Stimulated activated CD4-positive, alpha-beta T cell treated with anti-CD3 and anti-CD28 coated beads, TNF-alpha, amount 100 ng/mL, for 48 hours (primary cell): ENCODE data around the gene MFF.
"Not testable (repeated sequence)": the region's sequence is repeated elsewhere in the genome, so short reads cannot be mapped to it uniquely, and the experiment has no call there.

ENCODE experiments used
- DNase-seq, 3 donors: peaks; one replicate each; pipeline ENCODE4 v3.0.0-alpha.2; 2020; ENCODE audit warnings: low read depth in 3 of 3

MFF gene

GRCh38 chr2:227335713-227336112 lies 10.7 kb downstream of the MFF start:
- no peak for DNase-seq

DNA sequence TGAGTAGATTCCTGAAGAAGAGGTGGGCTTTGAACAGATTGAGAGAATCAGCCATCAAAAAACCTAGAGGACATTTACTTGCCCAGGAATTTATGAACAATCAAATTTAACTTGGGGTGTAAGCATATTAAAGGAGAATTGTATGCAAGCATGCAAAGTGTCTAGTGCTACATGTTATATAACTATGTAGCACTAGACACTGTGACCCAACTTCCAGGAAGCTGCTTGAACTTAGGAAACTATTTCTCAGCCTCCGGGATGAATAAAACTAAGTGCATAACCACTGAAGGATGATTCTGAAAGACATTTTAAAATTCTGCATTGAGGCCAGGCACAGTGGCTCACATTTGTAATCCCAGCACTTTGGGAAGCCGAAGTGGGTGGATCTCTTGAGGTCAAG lies 12.4 kb downstream of the MFF start:
- no peak for DNase-seq

DNA sequence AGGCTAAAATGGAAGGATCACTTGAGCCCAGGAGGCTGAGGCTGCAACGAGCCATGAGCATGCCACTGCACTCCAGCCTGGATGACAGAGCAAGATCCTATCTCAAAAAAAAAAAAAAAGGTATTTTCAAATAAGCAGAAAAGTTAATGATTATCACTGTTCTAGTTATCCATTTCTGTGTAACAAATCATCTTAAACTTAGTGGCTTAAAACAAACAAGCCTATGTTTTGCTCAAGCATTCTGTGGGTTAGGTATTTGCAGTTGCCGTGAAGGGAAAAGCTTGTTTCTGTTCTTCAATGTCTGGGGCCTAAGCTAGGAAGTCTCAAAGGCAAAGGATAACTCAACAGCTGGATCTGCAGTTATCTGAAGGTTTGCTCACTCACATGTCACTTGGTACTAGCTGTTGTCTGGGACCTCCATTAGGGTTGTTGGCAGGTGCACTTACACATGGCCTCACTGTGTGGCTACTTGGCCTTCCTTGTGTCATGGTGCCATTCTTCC lies 14.1 kb downstream of the MFF start:
- DNase-seq = no peak

DNA sequence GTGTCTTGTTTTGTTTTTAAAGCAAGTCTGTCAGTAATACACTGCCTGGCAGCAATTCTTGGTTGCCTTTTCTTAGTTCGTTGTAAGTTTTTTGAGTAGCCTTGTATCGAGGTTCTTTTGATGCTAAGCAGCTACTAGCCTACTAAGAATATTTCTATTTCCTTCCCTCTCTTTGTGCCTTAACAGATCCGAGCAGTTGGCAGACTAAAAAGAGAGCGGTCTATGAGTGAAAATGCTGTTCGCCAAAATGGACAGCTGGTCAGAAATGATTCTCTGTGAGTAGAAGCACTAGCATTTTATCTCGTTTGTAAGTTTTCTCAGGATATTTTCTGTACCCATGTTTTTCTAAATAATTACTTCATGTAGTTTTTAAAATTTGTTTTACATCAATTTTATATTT lies 15.1 kb downstream of the MFF start:
- no peak for DNase-seq

GRCh38 chr2:227341553-227341952 lies 16.5 kb downstream of the MFF start:
- no peak for DNase-seq

DNA sequence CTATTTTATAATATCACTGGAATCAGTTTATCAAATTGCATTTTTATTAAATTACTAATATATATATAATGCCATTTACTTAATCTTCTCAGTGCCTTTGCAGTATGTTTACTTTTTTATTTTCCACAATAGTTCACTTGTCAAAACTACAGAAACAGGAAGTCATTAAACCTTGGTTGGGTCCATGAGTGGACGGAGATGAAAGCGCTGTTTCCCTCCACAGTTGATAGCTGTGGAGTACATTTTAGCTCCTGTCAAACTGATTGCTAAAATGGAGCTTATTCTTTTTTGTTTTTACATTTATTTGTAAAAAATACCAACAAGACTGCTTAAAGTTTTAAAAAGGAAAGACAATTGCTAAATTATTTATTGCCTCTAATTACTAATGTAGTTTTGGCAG lies 19.2 kb downstream of the MFF start:
- no peak for DNase-seq

- no peak for DNase-seq
These were observed 22.1 kb downstream of the MFF start for GRCh38 chr2:227347117-227347516.

DNA sequence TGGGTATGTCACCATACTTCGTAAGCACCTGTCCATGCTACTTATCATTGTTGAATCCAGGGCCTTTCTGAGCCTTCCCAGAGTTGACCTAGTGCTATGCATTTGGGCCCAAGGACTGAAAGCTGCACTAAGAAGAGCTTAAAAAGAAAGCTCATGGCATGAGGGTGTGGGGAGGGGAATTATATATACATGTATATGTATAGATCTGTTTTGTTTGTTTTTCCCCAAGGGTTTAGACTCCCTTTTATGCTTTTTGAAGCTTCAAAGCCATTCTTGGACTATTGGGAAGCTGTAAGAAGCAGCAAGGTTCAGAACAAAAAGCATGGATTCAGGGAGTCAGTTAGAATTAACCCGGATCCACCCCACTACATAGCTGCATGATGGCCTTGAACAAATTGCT lies 23.3 kb downstream of the MFF start:
- DNase-seq = no peak

GRCh38 chr2:227349989-227350612 lies 25.1 kb downstream of the MFF start:
- no peak for DNase-seq

DNA sequence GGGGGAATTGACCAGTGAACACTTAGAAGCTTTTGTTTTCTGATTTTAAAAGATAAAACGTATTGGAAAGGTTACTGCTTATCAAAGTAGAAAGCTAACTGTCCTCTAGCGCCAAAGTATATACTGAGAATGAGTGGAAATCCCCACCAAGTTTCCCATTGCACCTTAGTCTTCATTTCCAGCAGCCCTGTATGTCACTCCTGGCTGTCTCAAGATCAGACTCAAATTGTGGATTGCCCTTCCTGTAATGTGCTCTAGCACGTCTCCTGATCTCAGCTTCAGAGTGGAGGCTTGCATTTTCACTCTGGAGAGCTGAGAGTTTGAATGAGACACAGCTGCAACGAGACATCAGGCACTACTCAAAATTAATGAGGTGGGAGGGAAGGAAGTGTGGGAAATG lies 26.6 kb downstream of the MFF start:
- DNase-seq = no peak

DNA sequence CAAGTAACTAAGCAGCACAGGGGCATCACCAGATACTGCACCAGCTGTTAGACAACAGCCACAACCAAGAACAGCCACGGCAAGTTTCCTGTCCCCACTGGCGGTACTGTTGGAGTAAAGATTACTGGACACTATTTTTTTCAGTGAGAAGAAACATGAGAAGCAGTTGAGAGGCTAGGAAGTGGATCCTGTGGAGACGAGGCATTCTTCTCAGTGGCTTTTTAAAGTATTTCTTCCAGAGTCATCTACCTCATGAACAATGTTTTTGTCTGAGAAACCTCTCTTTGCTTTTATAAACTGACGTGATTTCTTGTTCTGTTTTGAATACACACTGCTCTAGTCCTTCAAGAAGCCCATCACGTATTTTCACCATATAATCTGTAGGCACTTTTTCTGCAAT lies 35.3 kb downstream of the MFF start:
- DNase-seq = no peak

DNA sequence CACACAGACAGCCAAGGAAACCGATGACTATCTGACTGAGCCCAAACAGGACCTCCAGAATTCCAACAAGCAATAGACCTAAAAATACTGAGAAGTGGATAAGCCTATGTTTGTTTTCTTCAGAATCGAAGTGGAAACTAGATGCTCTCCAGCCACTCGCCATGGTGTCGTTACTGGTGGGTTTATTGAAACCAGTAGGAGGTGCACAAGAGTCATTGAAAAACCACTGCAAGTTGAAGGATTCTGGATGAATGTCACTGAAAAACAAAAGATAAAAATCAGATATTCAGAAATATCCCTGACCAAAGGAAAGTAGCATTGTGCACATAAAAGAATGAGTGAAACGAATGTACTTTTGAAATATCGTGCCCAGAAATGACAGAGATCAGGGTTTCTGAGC lies 38.7 kb downstream of the MFF start:
- no peak for DNase-seq

DNA sequence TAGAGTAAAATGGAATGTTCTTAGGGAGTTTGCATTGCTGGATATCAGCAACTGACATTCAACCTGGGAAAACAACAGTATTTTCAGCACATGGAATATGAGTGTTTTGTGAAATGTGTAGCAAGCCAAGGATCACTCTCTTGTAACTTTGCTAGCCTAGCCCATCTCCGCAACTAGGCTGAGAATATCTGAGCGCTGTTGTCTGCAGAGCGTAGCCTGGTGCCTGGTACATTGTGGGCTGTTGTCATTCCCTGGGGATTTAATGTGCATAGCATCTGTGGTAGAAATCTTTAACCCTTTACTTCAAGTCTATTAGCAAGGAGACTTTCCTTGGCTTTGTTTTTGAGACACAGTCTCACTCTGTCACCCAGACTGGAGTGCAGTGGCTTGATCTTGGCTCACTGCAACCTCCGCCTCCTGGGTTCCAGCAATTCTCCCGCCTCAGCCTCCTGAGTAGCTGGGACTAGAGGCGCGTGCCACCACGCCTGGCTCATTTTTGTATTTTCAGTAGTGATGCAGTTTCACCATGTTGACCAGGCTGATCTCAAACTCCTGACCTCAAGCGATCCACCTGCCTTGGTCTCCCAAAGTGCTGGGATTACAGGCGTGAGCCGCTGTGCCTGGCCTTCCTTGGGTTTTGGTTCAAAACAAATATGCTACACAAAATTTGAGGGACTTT lies 39.7 kb downstream of the MFF start:
- not testable (repeated sequence) for DNase-seq

DNA sequence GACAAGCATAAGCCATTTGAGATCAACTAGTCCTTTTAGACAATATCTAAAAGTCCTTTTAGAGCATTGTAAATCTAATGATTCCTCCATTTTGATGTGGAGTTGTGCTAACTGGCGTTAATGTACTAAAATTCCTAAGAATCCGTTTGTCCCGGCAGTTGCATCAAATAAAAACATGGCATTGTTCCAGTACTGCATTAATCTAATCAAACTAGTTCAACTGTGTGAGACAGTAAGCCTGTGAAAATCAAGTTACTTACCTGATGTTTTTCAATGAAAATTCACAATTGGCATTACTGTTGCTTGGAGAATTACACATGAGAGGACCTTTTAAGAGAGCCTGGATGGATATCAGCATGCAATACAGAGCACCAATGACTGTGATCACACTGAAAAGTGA lies 40.8 kb downstream of the MFF start:
- no peak for DNase-seq

DNA sequence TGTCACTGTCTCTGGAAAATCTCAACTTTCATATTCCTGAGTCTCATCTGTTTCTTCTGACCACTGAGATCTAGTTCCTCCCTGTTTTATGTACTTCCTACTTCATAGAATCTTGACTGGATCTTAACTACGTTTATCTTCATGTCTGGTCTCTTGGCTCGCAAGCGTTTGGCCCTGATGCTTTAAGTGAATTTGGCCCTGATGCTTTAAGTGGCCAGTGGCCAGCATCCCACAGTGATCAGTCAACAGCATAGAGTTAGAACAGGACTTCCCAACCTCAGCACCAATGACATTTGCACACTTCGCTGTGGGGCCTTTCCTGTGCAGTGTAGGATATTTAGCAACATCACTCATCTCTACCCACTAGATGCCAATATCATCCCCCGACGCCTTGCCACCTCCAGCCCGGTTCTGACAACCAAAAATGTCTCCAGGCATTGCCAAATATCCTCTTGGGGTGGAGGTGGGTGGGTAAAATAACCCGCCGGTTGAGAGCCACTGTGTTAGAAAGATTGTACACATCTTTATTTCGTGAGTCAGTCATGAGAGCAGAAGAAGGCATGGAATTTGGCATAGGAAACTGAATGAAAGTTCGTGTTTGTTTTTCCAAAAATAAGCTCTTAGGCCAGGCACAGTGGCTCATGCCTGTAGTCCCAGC lies 41.8 kb downstream of the MFF start:
- DNase-seq = no peak

- no peak for DNase-seq
These were observed 42.4 kb downstream of the MFF start for GRCh38 chr2:227367427-227367795.

DNA sequence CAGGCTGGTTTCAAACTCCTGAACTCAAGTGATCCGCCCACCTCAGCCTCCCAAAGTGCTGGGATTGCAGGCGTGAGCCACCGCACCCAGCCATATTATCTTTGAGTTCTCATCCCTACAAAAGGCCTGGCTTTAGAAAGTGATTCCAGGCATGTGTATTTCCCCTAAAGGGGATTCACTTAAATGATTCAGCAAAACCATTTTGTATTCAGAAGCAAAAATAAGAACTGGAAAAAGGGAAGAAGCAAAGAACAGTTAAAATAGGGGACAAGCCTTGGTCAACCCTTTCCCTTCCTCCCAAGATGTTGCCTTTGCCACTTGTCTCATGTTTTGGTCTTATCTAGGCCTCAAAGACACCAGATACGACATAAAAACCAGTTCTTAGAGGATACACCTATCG lies 43.5 kb downstream of the MFF start:
- no peak for DNase-seq

DNA sequence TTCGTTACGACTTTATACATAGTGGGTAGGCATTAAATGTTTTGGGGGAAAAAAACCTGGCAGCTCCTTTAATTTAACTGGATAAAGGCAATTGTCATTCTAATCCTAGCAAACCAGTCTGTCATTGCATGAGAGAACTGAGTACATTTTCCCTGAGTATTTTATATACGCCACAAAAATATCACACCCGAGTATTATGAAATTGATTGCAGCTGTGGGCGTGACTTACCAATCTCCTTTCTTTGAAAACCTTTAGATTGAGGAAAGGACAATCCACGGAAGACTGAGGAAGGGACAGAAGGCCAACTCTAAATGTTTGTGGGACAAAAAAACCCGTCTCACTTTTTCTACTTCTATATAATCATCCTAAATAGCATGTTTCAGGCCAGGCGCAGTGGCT lies 45.0 kb downstream of the MFF start:
- no peak for DNase-seq

GRCh38 chr2:227370791-227371312 lies 45.8 kb downstream of the MFF start:
- DNase-seq = no peak

DNA sequence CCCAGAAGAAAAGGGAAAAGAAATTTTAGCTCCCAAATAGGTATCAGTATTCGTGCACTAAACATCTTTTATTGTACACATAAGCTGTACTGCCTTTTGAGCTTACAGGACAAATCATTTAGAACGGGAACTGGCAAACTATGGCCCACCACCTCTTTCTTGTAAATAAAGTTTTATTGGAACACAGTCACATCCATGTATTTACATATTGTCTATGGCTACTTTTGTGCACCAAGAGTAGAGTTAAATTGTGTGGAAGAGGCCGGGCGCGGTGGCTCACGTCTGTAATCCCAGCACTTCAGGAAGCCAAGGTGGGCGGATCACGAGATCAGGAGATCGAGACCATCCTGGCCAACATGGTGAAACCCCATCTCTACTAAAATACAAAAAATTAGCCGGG lies 48.3 kb downstream of the MFF start:
- no peak for DNase-seq

- peak; percentile 10 to 33 (median 11) for DNase-seq
These were observed 49.1 kb downstream of the MFF start for GRCh38 chr2:227374158-227374557.

DNA sequence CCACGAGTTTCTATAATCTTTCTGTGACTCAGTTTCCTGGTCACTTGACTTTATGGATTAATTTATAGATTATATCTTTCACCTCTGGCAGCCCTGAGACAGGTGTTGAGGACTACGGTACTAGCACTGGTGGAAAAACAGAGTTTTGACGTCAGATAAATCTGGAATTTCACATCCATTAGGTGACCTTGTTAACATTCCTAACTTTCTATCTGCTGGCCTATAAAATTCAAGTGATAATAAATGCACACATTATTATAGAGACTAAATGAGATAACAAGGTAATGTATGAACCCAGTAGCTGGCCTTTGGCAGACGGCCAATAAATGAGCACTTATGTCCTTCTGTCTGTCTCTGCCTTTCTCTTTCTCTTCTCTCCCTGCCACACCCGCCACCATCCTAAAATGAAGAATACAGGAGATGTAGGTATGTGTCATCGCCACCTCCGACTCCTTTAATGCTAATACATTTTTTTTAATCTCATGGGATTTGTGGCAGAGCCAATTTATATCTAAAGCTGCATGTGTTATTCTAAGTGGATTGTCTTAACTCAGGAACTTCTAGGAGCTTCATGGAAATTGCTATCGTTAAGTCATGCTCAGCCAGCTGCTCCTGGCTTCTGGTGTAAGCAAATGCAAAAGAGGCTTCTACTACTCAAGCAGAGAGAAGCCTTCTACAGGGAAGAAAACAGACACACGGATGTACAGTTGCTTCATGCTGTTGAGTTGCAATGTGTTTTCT lies 51.8 kb downstream of the MFF start:
- DNase-seq = no peak
